Right lobe of liver (tissue), 6 donors: ENCODE data around the gene PCNX3. TPM values are rescaled to one million over a fixed set of nuclear protein-coding genes. Genes with fewer than 3 reads are reported as not detected.

Experiments
- ATAC-seq, 4 donors: fragments of 200-7000 bp; cut with Tn5 transposase; one replicate each; pipeline ENCODE4 v1.9.1; 2020; ENCODE audit warnings: mild to moderate bottlenecking in 4 of 4, moderate library complexity in 4 of 4
- DNase-seq, 3 donors: peaks; one replicate each; pipeline ENCODE4 v3.0.0-alpha.2; 2020
- H3K27ac ChIP-seq, 3 donors: fragments of 200-600 bp; one replicate each; pipeline ENCODE4 v1.8.0; 2022
- H3K27me3 ChIP-seq, 2 donors: fragments of 200-600 bp; one replicate each; pipeline ENCODE4 v1.8.0; 2022
- H3K36me3 ChIP-seq, 4 donors: fragments of 200-600 bp; sonication (generic) in 1 of 4; one replicate each; pipeline versions ENCODE4 v1.5.1 to v1.8.0; 2017 to 2022; ENCODE audit warnings: control low read depth in 1 of 4
- H3K4me1 ChIP-seq, 4 donors: fragments of 200-600 bp; sonication (generic) in 1 of 4; one replicate each; pipeline versions ENCODE4 v1.5.1 to v1.8.0; 2017 to 2022; ENCODE audit warnings: control low read depth in 1 of 4
- H3K4me3 ChIP-seq, 3 donors: fragments of 200-600 bp; one replicate each; pipeline ENCODE4 v1.8.0; 2022
- H3K9me3 ChIP-seq, 4 donors: fragments of 200-600 bp; sonication (generic) in 1 of 4; one replicate each; pipeline versions ENCODE4 v1.5.1 to v1.8.0; 2017 to 2022; ENCODE audit warnings: control low read depth in 1 of 4
- CTCF ChIP-seq, 4 donors: fragments of 200-600 bp in 3 of 4; fragments of 450-650 bp in 1 of 4; IDR thresholded peaks; one replicate each; pipeline versions ENCODE4 v1.5.1 to v1.8.0; 2016 to 2022; ENCODE audit warnings: antibody characterized with exemption in 4 of 4, mild to moderate bottlenecking in 2 of 4
- POLR2A ChIP-seq: fragments of 450-650 bp; IDR thresholded peaks from one replicate; pipeline ENCODE4 v1.6.1; 2017; ENCODE audit warnings: antibody characterized with exemption, mild to moderate bottlenecking
- WGBS: methylation state at CpG from one replicate; pipeline ENCODE4 v1.1.6; 2018; ENCODE audit warnings: low coverage, low lambda C conversion rate; ENCODE audit not compliant: insufficient coverage; ENCODE audit errors: missing lambda C conversion rate; 5-methylcytosine and 5-hydroxymethylcytosine counted together
- intact Hi-C, 2 donors: fragments of 100-400 bp; cut with DNase I; formaldehyde crosslinking; loops; one replicate each; pipeline versions ENCODE4 v1.11.2 to v1.14.1; 2022
- total RNA-seq, 6 experiments: library from RNA; depleted of rRNA in 2 of 6; stranded (reverse); fragments of >200 nt in 2 of 6; fragmentation: NEBNext Ultra II Directional in 3 of 6; extraction: Animal tissue kit (Norgen Biotek cat#: 25700) in 3 of 6; gene quantifications; one replicate each; pipeline versions ENCODE4 v1.1.0 to v1.2.4, GENCODE V29; 2016 to 2023
- donor health status: DM: no; HTN: yes; CAD: no.
- donor health status: DM: no; HTN: no; CAD: no.
- donor health status: DM: no; HTN: no; CAD: no.
- donor health status: DM: no; HTN: yes; CAD: no.
- donor health status: DM: no; HTN: yes; CAD: no.

PCNX3 gene
- total RNA-seq, 6 experiments from 2014 or later = 11.2 to 32.9 (median 12.4) TPM

- Histone ChIP-seq H3K9me3 (no peaks in the 10 kb centered on the region), H3K4me1 (no peaks in the 10 kb centered on the region), H3K27ac (no peak overlapping the region), H3K27me3 (no peaks in the 10 kb centered on the region), H3K4me3 (no peak overlapping the region), H3K36me3 (no peaks in the 10 kb centered on the region)
- WGBS = no CpG with 5 or more reads among the region's 8 CpGs
- TF ChIP-seq CTCF (IDR thresholded peaks at IDR 0.05) (no peak), POLR2A (no peak)
- intact Hi-C loops = no loop called here
- DNase-seq (no peak), ATAC-seq (no peak)
Measured at GRCh38 chr11:65584106-65584505, 31.5 kb upstream of the PCNX3 start.

- intact Hi-C loops = no loop called here
- TF ChIP-seq POLR2A (no peak), CTCF (IDR thresholded peaks at IDR 0.05) (no peak)
- Histone ChIP-seq H3K4me3 (no peak overlapping the region), H3K27ac (no peak overlapping the region), H3K4me1 (no peaks in the 10 kb centered on the region), H3K36me3 (no peaks in the 10 kb centered on the region), H3K9me3 (no peaks in the 10 kb centered on the region), H3K27me3 (no peaks in the 10 kb centered on the region)
- DNase-seq (no peak), ATAC-seq (no peak)
- WGBS = 63% methylated on average over 11 of the region's 46 CpGs
Measured at GRCh38 chr11:65584723-65585171, 30.8 kb upstream of the PCNX3 start.

DNA sequence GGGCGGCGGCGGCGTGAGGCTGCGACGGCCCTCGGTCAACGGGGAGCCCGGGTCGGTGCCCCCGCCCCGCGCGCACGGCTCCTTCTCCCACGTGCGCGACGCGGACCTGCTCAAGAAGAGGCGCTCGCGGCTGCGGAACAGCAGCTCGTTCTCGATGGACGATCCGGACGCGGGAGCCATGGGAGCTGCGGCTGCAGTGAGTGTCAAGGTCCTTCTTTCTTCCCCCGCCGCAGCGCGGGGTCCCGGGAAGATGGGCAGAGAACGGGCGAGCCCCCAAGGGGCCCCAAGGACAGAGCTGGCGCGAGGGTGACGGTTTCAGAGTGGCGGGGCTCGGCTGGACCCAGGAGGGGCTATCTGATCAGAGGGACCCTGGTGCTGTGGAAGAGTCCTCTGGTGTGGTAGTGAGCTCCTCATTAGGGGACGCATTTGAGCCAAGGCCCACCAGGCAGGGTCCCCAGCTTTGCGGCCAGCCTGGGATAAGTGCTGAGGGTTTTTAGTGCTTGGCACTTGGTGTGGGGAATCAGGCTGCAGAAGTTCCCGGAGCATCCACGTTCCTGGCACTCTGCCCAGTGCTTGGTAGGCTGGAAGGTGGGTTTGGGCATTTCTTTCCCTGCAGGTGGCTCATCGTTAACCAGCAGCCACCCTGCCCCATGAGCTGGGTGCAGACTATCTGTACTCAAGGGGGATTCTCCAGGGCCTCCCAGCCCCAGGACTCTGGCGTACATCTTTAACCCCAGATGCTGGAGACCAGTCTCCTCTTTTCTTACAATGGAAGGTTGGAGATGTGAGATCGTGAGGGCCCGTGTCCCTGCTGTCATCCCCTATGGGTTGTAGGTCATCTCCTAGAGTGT is 30.0 kb upstream of the PCNX3 start:
- intact Hi-C loops = no loop called here
- no peaks in the 10 kb centered on the region for H3K27me3 ChIP-seq
- TF ChIP-seq CTCF (IDR thresholded peaks at IDR 0.05) (no peak), POLR2A (no peak)
- H3K9me3 ChIP-seq = no peaks in the 10 kb centered on the region
- no peak overlapping the region for H3K27ac ChIP-seq
- WGBS = 90% methylated on average over 18 of the region's 51 CpGs
- no peak overlapping the region for H3K4me3 ChIP-seq
- DNase-seq (no peak), ATAC-seq (no peak)
- no peaks in the 10 kb centered on the region for H3K4me1 ChIP-seq
- H3K36me3 ChIP-seq = no peaks in the 10 kb centered on the region

GRCh38 chr11:65586247-65586630 is 29.3 kb upstream of the PCNX3 start:
- no peak overlapping the region for H3K4me3 ChIP-seq
- no peaks in the 10 kb centered on the region for H3K9me3 ChIP-seq
- intact Hi-C loops = no loop called here
- DNase-seq = no peak
- no peaks in the 10 kb centered on the region for H3K4me1 ChIP-seq
- 60% methylated on average over 2 of the region's 4 CpGs for WGBS
- no peak overlapping the region for H3K27ac ChIP-seq
- TF ChIP-seq POLR2A (no peak), CTCF (IDR thresholded peaks at IDR 0.05) (no peak)
- no peaks in the 10 kb centered on the region for H3K27me3 ChIP-seq
- H3K36me3 ChIP-seq = no peaks in the 10 kb centered on the region
- no peak for ATAC-seq
